ENCODE data around the gene DLGAP4.

The DLGAP4 gene

DNA sequence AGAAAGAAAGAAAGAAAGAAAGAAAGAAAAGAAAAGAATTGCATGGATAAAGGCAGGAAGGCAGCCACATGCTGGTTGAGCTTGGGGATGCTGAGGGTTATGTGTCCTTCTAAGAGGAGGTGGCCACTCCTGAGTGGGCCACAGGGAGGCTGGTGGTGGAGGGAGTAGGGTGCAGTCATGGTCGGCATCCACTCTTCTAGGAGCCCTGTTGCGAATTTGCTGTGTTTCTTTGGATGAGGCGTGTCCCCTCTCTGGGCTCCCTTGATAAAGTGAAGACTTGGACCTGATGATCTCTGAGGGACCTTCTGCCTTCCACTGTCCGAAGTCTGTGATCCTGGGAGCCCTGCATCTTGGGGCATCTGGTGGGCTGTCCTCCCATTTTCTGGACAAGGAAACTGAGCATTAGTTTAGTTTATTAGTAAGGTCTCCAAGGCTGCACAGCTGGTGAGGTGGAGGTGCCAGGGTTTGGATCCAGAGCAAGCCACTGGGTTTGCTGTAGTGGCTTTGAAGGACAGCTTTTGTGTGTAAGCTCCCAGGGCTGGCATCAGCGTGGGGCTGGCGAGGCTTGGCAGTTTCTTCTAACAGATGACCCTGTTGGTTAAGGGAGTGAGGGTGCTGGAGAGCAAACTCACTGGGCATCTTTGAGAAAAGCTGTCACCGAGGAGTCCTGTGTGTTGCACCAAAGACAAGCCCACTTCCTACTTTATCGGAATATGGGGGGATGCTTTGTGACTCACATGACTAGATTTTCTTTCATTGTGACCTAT lies 4.3 kb downstream of the DLGAP4 start:
- no peak for DNase-seq

DNA sequence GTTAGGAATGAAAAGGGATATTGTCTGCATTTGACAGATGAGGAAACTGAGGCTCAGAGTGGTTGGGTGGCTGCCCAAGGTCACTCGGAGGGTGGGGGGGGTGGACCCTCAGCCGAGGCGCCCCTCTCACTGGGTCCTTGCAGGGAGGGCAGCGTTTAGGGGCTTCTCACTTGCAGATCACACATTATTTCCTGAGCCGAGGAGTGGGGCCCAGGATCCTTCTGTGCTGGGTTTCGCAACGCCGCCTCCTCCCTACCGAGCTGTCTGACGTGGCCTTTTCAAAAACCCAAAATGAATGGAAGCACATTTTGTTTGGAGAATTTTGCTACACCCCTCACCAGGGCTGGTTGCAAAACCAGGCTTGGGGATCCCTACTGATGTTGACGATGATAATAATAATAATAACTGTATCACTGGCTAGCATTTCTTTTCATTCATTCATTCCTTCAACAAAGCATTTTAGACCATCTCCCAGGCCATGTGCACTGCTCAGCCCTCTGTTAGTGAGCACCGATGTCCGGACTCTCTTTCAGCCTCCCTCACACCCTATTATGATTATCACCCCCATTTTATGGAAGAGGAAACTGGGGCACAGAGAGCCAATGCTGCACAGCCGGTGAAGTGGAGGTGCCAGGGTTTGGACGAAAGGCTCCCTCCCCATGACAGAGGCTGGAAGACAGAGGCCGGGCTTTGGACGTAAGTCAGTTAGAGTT lies 5.2 kb downstream of the DLGAP4 start:
- no peak for DNase-seq

DNA sequence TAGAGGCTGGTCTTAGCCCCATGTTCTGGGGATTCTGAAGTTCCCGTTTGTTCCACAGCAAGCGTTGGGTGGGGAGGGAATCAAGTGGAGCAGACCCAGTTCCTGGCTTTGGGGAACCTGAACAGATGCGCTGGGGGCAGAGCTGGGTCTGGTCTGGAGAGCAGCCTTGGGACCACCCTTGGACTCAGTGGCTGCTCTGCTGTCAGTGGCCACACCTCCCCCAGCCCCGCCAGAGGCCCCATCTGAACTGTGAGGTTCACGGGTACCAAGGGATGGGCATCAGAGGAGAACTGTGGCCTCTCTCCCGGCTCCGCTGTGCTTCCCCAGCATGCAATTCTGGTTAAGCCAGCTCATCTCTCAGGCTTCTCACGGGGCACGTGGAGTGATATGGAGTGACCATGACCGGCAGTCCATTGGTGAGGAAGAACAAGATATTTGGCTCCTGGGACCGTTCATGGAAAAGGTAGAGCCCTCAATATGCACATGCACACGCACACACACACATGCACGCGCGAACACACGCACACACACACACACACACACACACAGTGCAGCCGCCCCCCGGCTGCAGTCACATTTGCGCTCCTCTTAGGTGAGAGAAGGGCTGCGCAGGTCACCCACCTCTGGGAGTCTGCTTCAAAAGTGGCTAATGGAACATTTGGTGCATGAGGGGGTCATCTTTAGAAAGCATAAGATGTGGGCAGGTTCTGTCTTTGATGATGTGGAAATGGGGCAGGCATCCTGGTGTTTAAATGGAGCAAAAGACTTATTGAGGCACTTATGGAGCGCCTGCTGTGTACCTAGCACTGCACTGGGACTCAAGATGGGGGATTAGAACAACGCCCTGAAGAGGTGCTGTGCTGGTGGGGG lies 6.0 kb downstream of the DLGAP4 start:
- DNase-seq: no peak

DNA sequence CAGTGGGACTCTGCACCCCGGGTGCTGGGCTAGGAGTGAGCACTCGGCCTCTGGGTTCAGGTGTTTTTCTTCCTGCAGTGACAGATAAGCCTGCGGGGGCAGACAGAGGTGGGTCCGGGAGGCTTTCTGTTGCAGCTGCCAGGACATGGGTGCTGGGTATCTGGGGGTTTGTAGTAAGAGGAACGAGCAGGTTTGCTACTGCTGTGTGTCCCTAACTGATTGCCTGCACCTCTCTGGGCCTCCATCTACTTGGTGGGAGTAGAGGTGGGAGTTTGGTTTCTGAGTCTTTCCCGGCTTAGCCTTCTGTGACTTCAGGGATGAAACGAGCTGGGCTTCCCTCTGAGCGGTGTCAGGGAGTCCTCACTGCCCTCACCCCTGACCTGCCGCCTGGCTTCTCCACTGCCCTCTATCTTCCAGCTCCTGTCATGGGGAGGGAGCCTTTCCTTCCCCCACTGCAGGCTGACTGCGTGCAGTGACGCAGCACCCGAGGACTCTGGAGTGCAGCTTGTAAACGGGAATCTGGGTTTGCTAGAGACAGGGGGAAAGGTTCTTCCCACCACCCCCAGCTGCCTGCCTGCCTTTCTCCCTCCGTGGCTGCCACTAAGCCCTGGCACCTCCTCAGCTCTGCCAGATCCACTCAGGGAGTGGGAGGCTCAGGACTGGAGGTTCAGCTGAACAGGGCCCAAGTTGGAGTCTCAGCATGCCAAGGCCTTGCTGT lies 6.7 kb downstream of the DLGAP4 start:
- no peak for DNase-seq

DNA sequence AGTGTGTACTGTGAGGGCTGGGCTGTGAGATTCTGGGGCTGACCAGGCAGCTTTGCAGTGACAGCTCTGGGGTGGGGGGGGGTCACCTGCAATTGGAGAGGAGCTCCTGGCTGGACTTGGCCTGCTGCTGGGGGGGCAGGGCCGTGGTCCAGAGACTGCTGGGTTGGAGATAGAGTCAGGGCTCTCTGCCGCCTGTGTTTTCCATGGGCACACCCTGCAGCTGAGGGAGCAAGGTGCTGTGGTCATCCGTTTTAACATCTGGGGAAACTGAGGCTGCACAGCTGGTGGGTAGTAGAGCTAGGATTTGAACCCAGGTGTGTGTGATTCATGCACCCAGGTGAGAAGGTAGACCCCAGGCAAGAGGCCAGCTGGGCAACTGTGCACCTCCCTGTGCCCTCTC lies 7.3 kb downstream of the DLGAP4 start:
- no peak for DNase-seq

DNA sequence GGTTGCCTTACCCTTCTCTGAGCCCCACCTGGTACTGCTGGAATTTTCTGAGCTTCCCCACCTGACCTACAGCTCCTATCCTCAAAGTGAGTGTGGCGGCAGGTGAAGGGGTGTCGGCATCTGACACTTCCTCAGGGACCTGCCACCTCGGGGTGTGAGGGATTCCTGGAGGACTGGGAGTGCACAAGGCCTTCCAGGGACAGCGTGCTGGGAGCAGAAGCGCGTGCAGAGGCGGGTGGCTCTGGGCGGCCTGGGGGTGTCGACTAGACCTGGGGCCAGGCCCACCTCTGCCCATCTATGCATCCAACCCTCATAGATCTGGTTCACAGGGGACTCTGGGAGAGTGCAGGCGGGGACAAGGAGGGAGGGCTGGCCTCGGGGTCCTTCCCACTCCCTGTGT lies 7.8 kb downstream of the DLGAP4 start:
- DNase-seq: no peak

DNA sequence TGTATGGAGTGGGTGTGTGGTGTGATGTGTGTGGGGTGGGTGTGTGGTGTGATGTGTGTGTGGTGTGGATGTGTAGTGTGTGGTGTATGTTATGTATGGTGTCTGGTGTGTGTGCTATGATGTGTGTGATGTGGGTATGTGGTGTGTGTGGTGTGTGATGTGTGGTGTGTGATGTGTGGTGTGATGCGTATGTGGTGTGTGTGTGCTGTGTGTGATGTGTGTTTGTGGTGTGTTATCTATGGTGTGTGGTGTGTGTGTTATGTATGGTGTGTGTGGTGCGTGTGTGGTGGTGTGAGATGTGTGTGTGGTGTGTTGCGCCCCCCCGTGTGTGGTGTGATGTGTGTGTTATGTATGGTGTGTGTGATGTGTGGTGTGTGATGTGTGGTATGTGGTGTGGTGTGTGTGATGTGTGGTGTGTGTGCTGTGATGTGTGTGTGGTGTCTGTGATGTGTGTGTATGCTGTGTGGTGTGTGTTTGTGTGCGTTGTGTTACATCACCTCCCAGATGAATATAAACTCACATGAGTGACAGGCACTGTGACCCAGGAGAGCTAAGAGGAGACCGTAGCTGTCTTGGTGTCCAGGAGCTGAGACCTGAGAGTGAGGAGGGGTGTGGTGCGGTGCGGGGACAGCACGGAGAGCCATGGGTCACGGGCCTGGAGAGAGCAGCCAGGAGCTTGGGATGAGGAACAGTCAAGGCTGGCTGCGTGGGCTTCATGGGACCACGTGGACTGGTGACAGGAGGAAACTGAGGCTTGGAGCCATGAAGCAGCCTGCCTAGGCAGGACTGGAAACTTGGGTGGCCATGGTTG lies 8.8 kb downstream of the DLGAP4 start:
- no peak for DNase-seq

DNA sequence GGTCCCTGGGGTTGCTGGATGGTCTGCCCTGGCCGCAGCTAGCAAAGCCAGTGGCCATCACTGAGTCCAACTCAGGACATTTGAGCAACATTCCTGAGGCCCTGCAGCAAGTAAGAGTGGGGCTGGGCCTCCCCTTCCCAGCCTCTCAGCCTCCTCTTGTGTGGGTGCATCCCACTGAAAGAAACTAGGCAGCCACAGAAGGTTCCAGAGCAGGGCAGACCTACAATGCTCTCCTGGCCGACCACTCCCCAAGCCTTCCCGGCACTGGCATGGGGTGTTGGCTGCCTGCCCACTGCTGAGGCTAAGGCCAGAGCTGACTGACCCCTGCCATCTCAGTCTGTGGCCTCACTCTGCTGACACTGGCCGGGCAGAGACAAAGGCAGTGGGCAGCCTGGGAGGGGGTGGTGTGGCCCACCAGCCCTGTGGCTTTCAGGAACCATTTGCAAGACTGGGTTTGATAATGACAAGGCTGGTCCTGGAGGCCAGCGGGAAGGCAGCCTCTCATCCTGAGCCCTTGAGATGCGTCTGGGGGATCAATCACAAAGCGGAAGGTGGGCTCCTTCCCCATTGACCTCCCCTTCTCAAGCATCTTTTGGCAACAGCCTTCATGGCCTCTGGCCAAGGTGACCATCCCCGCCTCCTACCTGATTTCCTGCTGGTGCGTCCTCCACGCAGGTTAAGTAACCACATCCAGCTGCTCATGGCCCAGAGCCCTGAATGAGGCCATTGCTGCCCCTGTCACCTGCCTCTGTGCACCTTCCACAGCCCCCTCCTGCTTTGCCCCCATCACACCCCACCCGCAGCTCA lies 9.6 kb downstream of the DLGAP4 start:
- DNase-seq: no peak

DNA sequence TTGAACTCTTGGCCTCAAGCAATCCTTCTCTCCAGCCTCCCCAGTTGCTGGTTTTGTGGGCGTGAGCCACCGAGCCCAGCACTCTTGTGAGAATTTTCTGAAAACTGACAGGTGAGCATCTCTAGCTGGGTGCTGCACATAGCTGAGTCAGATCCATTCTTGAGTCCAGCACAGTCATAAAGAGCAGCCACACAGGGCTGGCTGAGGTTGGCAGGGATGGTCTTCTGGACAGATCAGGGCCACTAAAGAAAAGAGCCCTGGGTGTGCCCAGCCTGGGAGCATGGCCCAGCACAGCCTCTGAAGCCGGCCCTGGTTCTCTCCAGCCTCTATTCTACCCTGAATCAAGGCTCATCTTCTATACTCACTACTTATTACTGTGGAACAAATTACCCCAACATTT lies 11.5 kb downstream of the DLGAP4 start:
- DNase-seq: no peak

DNA sequence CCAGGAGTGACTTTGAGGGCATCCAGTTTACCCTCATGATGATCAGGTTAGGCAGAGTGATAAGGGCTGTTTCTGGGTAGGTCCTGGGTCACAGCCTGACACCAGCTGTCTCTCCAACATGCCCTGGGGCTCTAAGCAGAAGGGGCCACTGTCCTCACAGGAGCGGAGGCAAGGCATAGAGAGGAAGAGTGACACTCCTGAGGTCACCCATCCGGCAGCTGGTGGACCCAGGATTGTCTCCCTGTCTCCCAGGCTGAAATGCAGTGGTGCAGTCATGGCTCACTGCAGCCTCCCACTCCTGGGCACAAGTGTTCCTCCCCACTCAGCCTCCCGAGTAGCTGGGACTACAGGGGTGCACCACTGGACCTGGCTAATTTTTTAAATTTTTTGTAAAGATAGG lies 12.0 kb downstream of the DLGAP4 start:
- DNase-seq: no peak

DNA sequence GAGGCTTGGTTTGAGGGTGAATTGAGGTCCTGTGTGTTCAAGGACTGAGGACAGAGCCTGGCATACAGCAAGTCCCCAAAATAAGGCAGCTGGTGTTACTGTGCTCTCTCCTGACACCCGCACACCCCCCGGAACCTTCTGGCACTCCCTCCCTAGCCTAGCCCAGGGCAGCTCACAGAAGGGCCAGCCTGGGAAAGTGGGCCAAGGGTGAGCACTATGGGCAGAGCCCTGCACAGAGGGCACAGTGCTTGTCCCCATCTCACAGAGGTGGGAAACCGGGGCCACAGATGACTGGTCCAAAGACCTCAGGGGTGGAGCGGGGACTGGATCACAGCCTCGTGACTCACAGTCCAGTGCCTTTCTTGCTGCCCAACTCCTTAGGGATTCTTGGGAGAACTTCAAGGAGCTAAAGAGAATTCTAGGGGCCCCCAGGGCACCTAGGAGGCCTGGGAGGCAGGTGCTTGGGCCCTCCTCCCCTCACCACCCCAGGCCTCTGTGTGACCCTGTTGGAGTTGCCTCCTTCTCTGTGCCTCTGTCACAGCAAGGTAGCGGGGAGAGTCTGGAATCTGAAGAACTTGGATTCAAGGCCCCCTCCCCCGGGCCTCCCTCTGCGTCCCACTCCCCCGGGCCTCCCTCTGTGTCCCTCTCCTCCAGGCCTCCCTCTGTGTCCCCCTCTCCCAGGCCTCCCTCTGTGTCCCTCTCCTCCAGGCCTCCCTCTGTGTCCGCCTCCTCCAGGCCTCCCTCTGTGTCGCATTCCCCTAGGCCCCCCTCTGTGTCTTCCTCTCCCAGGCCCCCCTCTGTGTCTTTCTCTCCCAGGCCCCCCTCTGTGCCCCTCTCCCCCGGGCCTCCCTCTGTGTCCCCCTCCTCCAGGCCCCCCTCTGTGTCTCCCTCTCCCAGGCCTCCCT lies 13.5 kb downstream of the DLGAP4 start:
- DNase-seq: no peak

DNA sequence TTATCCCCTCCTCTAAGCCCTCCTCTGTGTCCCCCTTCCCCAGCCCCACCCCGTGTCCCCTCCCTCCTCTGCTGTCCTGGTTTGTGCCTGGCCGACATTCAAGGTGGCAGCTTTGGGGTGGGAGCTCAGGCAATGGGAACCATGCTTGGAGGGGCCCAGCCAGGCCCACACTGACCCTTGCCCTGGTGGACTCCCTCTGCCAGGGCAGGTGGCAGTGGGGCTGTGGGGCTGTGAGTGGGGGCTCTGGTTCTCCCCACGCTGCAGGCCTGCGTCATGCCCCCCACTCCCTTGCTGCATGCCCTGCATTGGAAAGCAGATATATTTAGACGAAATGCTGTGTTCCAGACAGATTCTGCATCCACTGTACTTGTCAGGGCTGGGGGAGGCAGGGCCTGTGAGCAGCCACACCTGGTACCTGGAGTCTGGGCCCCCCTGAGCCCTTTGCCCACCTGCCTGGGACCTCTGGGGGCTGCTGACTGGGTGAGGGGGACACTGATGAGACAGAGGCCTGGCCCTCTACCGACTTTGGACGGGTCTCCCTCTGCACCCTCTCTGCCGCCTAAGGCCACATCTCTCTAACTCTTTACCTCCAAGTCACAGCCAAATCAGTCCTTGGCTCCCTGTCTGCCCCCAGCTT lies 14.2 kb downstream of the DLGAP4 start:
- DNase-seq: no peak

DNA sequence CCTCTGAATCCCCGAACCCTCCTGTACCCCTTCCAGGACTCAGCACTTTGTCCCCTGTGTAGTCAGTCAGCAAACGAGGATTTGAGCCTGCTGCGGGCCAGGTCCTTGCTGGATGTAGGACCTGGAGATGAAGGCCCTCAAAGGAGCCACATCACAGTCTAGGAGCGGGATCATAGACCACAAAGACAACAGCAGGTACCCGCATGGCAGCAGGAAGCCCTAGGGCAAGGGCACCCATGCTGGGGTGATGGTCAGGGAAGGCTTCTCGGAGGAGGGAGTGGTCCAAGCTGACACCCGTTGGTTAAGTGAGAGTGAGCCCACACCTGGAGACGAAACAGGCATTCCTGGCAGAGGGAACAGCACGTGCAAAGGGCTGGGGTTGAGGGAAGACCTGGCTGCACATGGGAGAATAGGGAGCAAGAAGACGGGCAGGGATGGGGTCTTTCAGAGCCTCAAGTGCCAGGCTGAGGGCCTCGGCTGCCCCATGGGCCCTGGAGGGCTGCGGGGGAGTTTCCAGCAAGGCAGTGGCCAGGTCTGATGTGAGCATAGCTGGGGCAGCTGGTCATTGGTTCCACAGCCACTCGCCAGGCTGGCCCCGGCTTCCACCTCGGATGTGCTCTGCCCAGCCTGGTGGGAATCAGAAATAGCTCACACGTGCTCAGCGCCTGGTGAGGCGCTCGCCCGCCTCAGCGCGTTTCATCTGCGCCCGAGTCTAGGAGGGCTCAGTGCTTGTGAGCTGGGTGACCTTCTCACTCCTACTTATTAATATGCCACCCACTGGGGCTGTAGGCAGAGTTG lies 15.0 kb downstream of the DLGAP4 start:
- DNase-seq: no peak

DNA sequence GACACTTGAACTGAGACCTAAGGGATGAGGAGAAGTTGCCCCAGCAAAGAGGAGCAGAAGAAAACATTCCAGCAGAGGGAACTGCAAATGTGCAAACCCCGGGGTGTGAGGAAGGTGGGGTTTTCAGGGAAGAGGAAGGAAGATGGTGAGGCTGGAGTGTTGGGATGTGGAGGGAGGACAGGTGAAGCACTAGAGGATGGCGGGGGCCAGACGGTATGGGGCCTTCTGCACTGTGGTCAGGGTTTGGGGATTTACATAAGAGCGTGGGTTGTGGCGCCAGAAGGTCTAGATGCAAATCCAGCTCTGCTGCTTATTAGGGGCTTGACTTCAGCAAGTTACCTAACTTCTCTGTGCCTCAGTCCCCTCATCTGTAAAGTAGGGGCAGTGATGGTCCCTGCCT lies 16.0 kb downstream of the DLGAP4 start:
- DNase-seq: no peak

DNA sequence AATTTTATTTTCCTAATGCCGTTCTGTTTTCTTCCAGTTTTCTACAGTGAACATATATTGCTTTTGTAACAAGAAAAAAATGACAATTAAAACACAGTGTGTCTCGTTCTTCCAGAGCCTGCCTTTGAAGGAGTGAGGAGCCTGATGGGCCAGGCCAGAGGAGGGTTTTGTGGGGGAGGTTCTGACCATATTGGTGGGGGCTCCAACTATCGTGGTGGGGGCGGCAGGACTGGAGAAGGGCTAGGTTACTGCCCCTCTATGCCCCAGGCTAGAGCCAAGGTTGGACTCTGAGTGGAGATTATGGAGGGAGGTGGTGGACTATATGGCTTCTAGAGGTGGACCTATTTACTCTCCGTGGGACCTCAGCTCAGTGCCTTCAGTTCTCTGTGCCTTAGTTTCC lies 24.0 kb downstream of the DLGAP4 start:
- DNase-seq: no peak

DNA sequence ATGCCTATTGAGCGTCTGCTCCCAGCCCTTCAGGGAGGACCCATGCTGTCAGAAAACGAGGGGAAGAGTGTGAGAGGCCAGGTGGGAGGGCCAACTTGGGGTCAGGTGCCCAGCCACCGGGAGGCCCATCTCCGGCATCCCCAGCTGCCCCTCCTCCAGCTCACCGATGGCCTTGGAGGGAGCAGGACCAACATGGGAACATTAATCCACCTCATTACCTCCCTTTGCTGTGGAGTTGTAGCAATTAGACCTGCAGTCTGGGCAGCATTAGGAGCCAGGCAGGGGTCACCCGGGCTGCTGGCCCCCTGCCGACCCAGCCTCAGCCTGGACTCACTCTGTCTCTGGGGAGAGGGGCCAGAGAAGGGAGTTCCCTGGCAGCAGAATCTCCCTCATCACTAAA lies 25.1 kb downstream of the DLGAP4 start:
- DNase-seq: no peak

DNA sequence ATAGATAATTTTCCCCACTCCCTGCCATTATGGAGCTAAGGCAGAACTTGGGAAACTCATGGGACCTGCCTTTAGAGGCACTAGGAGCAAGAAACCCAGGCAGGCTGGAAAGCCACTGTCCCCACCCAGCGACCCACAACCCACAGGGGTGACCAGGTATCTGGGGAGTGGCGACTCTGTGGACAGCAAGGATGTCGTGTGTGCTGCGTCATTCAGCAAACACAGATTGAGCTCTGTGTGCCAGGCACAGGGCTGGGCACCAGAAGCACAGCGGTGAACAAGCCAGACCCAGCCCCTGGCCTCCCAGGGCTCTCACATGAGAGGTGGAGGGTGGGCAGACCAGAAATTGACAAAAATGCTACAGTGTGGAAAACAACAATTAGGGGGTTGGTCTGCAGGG lies 27.7 kb downstream of the DLGAP4 start:
- no peak for DNase-seq

DNA sequence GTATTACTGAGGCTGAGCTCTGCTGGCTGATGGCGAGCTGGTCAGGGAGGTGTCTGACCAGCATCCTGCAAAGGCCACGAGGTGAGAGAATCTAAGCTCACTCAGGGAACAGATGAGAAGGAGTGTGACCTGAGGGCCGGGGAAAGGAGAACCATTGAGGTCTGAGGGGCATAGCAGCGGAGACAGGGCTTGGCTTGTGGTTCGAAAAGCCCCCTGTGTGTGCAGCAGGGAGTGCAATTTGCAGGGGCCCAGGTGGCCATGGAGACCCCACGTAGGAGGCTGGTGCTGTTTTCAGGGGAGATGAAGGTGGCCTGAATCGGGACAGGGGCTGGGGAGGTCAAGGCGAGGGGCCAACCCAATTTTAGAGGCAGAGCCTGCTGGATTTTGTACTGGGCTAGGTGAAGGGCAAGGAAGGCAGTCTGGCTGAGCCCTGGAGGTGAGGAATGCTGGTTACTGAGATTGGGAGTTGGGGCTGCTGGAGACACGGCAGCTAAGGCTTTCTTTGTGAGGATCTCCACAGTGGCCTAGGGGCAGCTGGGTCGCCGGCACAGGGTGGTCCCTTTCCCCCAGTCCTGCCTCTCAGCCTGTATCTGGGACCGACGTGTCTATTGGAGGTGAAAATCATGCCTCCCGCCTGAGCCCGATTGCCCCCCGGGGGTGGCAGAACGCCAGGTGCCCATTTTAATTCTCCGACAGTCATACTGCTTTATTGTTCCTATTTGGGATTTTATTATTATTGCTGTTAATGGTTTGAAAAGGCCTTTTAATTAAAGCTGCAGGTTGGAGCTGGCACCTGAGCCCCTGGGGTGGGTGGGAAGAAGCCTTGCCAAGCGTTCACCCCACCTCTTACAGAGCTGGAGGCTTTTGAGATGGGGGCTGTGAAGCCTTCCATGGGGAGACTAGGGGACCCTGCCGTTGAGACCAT lies 28.4 kb downstream of the DLGAP4 start:
- no peak for DNase-seq

Measured in activated CD4-positive, alpha-beta T cell treated with anti-CD3 and anti-CD28 coated beads, Interleukin-2, amount 50 U/mL, for 1 hour (primary cell).